A549 (cell line): ENCODE measurements around the gene ESPNL.

ENCODE experiments used
- FOSB ChIP-seq: fragments of 250-450 bp; sonication (Bioruptor Pico); IDR thresholded peaks from 2 replicates; pipeline ENCODE4 v1.5.0; 2020; ENCODE audit warnings: mild to moderate bottlenecking, moderate library complexity
- HOXA7 ChIP-seq: fragments of 250-450 bp; sonication (Bioruptor Pico); IDR thresholded peaks from 2 replicates; pipeline ENCODE4 v1.5.0; 2020; ENCODE audit warnings: mild to moderate bottlenecking, moderate library complexity
- HOXB5 ChIP-seq: fragments of 250-450 bp; sonication (Bioruptor Pico); IDR thresholded peaks from 2 replicates; pipeline ENCODE4 v1.5.0; 2020; ENCODE audit warnings: mild to moderate bottlenecking, moderate library complexity
- KDM5A ChIP-seq: fragments of 200-600 bp; sonication (generic); IDR thresholded peaks from 2 replicates; pipeline ENCODE4 v1.6.1; 2016; ENCODE audit warnings: antibody characterized with exemption, mild to moderate bottlenecking
- MAFK ChIP-seq: fragments of 450-650 bp; IDR thresholded peaks from 2 replicates; pipeline ENCODE4 v1.6.1; 2014; ENCODE audit not compliant: partially characterized antibody
- MAZ ChIP-seq: fragments of 150-350 bp; IDR thresholded peaks from 2 replicates; pipeline ENCODE4 v1.6.1; 2014; ENCODE audit warnings: antibody characterized with exemption, low read depth, low read length, borderline replicate concordance
- POLR2A ChIP-seq: IDR thresholded peaks from 2 replicates; pipeline ENCODE4 v1.6.1; 2012; ENCODE audit warnings: mild to moderate bottlenecking, low read length
- RAD21 ChIP-seq, 2 experiments: fragments of >200 bp in 1 of 2; sonication (Bioruptor Twin) in 1 of 2; formaldehyde crosslinking in 1 of 2; IDR thresholded peaks in 1 of 2; conservative IDR thresholded peaks in 1 of 2; 2 replicates in 1 of 2; 3 replicates in 1 of 2; pipeline ENCODE4 v1.6.1; 2012 to 2018; ENCODE audit warnings: inconsistent platforms in 1 of 2
- RFX5 ChIP-seq: fragments of 450-650 bp; IDR thresholded peaks from 2 replicates; pipeline ENCODE4 v1.7.1; 2014; ENCODE audit warnings: antibody characterized with exemption, mild to moderate bottlenecking, moderate library complexity
- SMC3 ChIP-seq: fragments of >200 bp; sonication (Bioruptor Twin); formaldehyde crosslinking; IDR thresholded peaks from 3 replicates; pipeline ENCODE4 v1.6.1; 2018; ENCODE audit warnings: inconsistent platforms
- TF ChIP-seq, protein P1 (sequence below): fragments of >200 bp; sonication (Bioruptor Twin); formaldehyde crosslinking; IDR thresholded peaks from 3 replicates; pipeline ENCODE4 v1.5.1; 2016
- TF ChIP-seq, protein P2 (sequence below): IDR thresholded peaks from 2 replicates; pipeline ENCODE4 v1.6.1; 2012; ENCODE audit warnings: low read depth, borderline replicate concordance
- TF ChIP-seq, protein P3 (sequence below): fragments of >200 bp; sonication (Bioruptor Twin); formaldehyde crosslinking; IDR thresholded peaks from 3 replicates; pipeline ENCODE4 v1.6.1; 2016

DNA sequence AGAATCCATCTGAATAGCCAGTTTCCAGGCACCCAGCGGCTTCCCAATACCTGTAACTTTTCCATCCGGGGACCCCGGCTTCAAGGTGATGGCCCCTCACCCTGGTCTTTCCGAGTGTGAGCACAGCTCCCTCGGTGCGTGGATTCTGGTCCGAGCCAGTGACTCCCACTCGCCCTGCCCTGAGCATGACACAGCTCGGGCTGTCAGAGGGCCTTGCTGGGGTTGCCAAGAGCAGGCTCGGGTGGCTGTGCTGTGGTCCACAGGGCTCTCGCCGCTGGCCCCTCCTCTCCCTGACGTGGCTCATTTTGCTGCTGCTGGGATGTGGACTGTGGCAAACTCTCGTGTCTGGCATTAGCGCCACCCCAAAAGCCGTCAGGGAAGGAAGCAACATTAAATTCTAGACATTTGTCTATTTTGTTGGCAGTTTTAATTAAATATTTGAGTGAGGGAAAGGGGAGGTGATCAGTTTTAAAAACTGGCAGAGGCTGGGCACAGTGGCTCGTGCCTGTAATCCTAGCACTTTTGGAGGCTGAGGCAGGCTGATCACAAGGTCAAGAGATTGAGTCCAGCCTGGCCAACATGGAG is 5.6 kb upstream of the ESPNL start:
- TF ChIP-seq POLR2A (no peak), MAFK (no peak), KDM5A (no peak), RFX5 (no peak), MAZ (no peak), FOSB (CRISPR knock-in tag) (no peak), HOXB5 (no peak), SMC3 (no peak), RAD21 (conservative IDR thresholded peaks at IDR 0.05 in 1 of 2, IDR thresholded peaks at IDR 0.05 in 1 of 2) (no peak), HOXA7 (CRISPR knock-in tag) (no peak)
- TF ChIP-seq, protein P1, sequence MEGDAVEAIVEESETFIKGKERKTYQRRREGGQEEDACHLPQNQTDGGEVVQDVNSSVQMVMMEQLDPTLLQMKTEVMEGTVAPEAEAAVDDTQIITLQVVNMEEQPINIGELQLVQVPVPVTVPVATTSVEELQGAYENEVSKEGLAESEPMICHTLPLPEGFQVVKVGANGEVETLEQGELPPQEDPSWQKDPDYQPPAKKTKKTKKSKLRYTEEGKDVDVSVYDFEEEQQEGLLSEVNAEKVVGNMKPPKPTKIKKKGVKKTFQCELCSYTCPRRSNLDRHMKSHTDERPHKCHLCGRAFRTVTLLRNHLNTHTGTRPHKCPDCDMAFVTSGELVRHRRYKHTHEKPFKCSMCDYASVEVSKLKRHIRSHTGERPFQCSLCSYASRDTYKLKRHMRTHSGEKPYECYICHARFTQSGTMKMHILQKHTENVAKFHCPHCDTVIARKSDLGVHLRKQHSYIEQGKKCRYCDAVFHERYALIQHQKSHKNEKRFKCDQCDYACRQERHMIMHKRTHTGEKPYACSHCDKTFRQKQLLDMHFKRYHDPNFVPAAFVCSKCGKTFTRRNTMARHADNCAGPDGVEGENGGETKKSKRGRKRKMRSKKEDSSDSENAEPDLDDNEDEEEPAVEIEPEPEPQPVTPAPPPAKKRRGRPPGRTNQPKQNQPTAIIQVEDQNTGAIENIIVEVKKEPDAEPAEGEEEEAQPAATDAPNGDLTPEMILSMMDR: no peak
- TF ChIP-seq, protein P2, sequence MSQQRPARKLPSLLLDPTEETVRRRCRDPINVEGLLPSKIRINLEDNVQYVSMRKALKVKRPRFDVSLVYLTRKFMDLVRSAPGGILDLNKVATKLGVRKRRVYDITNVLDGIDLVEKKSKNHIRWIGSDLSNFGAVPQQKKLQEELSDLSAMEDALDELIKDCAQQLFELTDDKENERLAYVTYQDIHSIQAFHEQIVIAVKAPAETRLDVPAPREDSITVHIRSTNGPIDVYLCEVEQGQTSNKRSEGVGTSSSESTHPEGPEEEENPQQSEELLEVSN: no peak
- TF ChIP-seq, protein P3, sequence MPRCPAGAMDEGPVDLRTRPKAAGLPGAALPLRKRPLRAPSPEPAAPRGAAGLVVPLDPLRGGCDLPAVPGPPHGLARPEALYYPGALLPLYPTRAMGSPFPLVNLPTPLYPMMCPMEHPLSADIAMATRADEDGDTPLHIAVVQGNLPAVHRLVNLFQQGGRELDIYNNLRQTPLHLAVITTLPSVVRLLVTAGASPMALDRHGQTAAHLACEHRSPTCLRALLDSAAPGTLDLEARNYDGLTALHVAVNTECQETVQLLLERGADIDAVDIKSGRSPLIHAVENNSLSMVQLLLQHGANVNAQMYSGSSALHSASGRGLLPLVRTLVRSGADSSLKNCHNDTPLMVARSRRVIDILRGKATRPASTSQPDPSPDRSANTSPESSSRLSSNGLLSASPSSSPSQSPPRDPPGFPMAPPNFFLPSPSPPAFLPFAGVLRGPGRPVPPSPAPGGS: no peak
